ENCODE results near the gene APOO.
A peak's percentile ranks its signal among the peaks of the same experiment; 100 is the strongest.

The APOO gene

DNA sequence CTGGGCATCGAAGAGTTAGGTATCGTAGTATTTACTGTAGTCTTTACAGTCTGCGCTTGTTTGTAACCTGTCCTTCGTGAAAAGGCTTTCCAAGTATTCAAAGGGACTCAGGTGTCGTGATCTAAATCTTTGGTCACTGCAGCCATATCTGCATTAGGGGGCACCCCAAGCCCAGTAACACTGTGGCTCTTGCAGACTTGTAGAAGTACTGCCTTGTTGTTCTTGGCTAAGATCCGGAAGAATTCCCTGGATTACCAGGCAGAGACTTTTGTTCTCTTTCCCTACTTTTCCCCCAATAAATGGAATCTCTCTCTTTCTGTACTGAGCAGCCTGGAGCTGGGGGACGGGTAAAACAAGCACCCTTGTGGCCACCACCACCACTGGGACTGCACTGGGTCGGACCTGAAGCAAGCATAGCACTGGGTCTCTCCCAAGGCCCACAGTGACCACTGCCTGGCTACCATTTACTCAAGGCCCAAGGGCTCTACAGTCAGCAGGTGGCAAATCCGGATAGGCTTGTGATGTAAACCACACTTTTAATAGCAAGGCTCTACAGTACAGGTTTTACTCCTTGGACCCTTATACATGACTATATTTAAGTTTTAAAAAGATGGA is 12.1 kb upstream of the APOO start:
- TF ChIP-seq, protein P1, sequence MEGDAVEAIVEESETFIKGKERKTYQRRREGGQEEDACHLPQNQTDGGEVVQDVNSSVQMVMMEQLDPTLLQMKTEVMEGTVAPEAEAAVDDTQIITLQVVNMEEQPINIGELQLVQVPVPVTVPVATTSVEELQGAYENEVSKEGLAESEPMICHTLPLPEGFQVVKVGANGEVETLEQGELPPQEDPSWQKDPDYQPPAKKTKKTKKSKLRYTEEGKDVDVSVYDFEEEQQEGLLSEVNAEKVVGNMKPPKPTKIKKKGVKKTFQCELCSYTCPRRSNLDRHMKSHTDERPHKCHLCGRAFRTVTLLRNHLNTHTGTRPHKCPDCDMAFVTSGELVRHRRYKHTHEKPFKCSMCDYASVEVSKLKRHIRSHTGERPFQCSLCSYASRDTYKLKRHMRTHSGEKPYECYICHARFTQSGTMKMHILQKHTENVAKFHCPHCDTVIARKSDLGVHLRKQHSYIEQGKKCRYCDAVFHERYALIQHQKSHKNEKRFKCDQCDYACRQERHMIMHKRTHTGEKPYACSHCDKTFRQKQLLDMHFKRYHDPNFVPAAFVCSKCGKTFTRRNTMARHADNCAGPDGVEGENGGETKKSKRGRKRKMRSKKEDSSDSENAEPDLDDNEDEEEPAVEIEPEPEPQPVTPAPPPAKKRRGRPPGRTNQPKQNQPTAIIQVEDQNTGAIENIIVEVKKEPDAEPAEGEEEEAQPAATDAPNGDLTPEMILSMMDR (IDR thresholded peaks at IDR 0.05) = peak; percentile 44; the same call in 1 of the 2 replicates

DNA sequence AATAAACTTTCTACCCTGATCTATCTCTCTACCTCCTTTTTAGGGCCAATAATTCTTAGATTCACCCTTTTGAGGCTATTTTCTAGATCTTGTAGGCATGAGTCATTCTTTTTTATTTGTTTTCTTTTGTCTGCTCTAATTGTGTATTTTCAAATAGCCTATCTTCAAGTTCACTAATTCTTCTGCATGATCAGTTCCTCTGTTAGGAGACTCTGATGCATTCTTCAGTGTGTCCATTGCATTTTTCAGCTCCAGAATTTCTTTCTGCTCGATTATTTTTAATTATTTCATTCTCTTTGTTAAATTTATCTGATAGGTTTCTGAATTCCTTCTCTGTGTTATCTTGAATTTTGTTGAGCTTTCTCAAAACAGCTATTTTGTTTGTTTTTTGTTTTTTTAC is 11.4 kb upstream of the APOO start:
- TF ChIP-seq, protein P1 (IDR thresholded peaks at IDR 0.05) = no peak

DNA sequence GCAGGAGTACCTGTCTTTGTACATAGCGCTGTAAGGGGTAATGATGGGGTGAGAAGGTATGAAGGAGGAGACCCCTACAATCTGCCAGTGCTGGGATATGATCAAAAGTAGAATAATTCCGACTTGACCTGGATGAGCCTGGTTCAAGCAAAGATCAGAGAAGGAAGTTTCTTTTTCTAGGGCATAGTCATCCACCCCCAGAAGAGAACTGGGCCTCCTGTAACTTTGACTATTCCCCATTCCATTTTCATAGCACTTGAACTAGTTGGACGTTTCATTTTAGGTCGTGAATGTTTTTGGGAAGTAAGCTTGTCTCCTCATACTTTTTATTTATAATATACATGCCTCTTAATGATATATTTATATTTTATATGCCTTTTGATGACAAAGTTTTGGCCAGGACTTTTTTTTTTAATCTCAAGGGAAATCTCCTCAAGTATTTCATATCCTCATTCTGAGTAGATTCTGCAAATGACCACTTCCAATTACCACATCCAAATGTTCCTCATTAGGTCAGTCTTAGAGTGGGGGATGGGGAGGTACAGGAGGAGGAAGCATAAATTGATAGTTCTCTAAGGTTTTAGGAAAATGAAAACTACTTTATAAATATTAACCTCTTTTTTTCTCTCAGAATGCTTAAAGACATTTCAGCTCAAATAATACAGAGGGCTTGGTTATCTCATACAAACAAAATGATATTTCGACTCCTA is 3.5 kb upstream of the APOO start:
- TF ChIP-seq, protein P1 (IDR thresholded peaks at IDR 0.05) = no peak

DNA sequence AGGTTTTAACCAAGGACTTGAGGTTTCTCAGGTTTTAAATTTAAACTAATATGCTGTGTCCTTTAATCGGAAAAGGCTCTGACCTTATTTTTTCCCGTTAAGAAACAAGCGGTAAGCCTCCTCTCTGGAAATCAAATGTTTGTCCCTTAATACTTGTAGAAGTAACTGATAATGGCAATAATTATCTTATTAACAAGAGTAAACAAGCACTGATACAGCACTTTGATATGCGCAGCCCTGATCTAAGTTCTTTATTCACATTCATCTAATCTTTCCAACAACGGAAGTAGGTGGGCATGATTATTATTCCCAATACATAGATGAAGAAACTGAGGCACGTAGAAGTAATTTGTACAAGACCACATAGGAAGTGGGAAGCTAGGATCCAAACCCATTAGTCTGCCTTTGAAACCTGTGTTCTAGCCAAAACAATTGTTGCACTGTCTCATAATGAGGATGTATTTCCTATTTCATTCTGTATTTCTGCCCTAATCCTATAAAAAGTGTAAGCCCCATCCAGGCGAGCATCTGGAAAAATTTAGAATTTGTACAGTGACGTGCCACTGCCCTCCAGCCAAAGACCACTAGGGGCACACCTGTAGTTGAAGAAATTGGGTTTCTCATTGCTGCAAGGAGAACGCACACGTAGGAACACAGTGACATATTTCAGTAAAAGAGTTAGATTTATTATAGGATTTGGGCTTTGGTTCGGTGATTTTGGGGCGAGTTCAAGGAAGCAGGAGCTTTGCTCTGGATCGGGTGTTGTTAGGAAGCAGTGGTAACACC is 674 bp upstream of the APOO start:
- TF ChIP-seq, protein P1 (IDR thresholded peaks at IDR 0.05) = no peak

DNA sequence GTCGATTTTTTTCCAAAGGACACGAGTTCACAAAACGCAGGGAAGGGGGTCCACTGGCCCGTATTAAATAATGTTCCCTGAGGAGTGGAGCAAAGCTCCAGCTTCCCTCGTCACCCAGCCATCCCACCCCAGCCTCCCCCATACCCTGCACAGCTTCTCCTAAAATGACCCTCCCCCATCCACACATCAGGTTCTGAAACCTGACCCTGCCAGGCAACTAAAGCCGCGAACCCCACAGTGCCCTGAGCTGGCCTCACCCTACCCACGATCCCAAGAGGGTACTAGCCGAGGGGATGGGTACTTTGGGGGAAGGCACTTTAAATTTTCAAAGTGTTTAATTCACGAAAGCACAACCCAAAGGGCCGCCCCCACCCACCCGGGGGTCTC is 634 bp downstream of the APOO start:
- TF ChIP-seq, protein P1 (IDR thresholded peaks at IDR 0.05) = no peak

DNA sequence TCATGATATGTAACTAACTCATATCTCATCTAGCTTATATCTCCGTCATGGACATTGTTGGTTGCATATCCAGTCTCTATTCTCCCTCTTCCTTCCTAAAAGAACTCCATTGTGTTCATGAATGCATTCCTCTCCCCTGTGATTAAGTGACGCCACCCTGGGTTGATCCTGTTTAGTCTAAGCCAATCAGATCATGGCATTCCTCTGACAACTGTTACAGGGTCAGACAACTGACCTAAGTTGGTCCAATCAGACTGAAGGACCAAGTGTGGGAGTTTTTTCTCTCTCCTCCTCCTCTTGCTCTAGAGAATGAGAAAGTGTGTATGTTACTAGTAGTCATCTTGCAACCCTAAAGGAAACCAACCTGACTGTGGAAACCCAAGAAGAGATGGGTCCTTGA is 3.6 kb downstream of the APOO start:
- TF ChIP-seq, protein P1 (IDR thresholded peaks at IDR 0.05) = no peak

DNA sequence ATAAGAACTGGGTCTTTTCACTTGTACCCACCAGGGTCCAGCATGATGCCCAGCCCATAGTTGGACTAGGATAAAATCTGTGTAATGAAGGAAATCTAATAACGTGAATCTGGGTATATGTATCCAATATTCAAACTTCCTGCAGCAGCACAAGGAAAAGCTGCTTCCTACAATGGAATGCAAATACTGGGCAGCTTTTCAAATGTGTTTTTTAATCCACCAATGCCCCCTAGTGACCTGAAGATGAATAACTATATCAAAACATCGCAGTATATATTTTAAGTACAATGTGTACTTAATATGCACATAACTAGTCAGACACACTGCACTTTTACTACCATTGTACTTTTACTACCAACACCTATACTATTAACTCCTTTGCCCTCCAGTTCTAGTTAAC is 5.3 kb downstream of the APOO start:
- TF ChIP-seq, protein P1 (IDR thresholded peaks at IDR 0.05) = peak; percentile 35; the same call in 1 of the 2 replicates
